NCI-H2081 (cell line): ENCODE measurements around the gene DENND4B.
A peak's percentile ranks its signal among the peaks of the same experiment; 100 is the strongest.
"Not testable (repeated sequence)": the region's sequence is repeated elsewhere in the genome, so short reads cannot be mapped to it uniquely, and the experiment has no call there.

Experiments
- DNase-seq, 2 experiments: peaks; one replicate each; lab custom pipeline; 2025; lab: John Stamatoyannopoulos, UW

Gene DENND4B

DNA sequence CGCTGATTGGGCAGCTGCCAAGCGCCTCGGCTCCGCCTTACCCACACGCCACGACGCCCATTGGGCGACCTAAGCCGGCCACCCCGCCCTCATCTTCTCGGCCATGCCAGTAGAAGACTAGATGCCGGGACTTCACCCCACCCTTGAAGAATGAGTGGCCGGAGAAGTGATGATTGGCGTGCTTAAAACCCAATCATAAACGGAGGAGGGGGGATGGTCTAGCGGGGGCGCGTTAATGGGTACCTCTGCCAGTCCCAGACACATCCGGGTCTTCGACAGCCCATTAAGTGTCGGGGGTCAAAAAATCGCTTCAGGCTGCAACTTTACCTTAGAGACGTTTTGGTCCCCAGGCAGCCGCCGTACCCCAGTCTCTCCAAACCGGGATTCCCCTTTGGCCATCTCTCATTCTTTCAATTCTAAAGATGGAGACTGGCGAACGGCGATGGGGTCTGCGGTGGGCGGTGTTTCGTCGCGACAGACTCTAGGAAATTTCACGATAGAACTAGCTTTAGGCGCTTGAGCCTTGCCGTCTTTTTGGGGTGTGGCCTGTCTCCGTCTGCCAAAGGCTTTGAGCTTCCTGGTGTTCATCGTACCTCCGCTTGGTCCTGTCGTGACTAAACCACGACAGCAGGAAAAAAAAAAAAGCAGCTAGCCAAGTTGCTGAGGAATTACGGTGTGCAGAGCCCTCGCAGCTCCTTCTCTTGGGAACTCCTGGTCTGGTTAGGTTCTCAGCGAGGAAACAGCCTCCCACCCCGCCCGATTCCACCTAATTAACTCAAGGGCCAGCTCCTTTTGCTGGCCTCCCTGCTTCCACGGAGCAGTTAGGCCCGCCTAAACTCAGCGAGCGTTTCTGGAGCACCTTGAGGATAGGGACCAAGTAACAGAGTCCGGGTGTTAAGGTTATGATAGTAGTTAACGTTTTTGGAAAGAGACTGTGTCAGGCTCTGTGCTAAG is 23.3 kb downstream of the DENND4B start, which contains the start of gene GATAD2B:
TSS of gene GATAD2B (minus strand) at position 1 of the 954 bp plus-strand sequence. CDS start 94,625 bp downstream, outside the sequence.
- DNase-seq: peak; percentile 100

DNA sequence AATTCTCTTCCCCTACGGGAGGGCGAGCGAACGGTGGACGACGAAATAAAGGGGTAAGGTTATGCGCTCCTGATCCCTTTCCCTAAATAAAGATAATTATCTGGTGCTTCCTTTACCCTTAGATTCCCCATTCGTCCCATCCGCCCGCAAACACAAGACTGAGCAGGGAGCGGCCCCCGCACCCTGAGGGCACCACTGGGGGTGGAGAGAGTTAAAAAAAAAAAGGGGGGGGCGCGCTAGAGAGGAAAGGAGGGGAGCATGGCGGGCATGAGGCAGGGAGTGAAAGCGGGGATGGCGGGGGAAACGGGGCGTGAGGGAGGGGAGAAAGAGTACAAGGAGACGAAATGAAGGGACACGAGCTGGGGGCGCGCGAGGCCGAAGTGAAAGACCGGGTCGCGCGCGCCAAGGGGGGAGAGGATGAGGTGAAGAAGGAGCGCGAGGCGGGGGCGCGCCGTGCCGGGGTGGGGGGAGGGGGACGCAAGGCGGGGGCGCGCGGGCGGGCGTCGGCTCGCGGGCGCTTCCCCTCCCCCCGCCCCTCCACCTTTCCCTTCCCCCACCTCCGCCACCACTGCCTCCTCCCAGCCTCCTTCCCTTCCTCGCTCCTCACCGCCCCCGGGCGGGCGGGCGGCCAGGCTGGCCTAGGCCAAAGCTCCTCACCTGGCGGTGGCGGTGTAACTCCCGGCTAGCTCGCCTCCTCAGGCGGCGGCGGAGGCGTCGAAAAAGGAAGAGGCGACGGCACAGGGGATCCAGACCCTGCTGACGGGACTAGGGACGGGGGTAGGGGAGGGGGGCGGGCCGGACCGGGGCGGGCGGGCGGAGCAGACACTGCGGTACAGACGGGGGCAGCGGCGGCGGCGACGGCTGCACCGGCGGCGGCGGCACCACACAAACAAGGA is 24.2 kb downstream of the DENND4B start:
- DNase-seq: peak; percentile 84

DNA sequence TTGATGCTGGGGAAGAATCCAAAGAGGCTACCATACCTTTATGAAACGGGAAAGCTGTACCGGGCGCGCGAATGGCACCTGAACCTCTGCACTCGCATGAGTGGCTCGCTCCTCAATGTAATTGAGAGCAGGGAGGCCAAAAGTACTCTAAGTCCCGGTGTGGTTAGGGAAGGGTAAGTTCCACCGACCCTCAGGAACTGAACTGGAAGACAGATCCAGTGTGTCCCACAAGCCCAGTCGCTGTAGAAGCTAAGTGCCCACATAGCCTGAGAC is 24.8 kb downstream of the DENND4B start:
- DNase-seq: peak in 1 of 2 experiments; percentile 62

DNA sequence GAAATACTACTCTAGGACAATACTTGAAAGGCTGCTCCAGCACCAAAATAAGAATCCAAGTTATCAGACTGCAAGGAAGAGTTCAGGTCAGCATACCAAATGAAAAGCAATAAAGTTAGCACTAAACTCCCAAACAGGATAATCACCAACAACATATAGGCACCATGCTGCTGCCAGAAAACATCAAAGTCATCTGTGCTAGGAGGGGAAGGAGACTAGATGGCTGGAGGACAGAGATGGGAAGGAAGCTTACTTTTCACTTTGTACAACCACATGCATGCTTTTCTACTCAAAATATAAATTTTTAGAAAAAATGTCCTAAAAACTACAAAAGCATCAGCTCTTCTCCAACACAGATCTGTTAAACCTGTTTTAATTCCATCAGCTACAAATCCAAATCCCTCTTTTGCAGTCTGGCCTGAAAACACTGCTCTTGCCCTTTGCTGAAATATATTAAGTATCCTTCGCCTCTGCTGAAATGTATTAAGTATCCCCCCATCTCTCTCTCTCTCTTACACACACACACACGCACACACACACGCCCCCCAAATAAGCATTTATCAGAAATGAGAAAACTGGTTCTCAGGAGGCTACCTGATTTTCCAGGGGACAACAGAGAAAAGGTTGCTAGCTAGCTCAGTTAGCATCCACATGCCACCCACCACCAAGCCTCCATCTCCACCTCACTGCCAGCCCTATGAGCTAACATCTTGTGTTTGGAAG is 25.3 kb downstream of the DENND4B start:
- no peak for DNase-seq

DNA sequence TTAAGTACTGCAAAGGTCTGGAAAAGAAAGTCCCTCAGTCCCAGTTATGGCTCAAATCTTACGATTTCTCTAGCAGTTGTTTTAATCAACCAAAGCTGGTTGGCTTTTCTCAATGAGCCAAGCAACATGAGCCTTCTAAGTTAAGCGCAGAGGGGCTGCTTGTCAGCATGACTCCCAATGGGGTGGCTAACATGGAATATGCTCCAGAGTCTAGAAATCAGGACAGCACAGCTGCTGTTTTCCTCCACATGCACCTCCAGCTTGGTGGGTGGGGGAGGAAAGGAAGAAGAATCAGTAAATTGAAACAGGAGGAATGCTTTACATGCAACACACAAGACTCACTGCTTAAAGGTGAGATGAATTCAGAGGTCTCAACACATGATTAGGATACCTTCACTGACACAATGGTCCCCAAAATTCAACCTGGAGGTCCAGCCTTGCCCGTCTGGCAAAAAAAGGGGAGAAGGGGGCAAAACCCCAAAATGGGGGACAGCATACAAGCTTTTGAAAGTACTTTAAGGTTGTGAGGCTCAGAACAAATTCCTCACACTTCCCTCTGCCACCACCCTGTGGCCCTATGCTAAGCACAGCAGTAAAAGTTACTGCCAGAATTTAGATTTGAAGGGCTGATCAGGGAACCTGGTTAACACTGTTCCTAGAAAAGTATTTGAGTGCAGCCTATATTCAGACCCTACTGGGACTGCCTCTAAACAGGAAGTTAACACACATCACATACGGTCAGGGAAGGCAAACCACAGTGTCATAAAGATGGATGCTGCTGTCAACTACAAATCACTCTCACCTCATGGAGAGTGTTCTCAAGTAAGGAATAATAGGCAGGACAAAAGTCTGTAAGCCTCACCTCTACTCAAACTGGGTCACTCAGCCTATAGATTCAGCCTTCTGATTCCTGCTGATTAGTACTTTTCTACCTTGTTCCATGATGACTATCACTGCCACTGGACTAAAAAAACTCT is 26.4 kb downstream of the DENND4B start:
- peak in 1 of 2 experiments; percentile 17 for DNase-seq

DNA sequence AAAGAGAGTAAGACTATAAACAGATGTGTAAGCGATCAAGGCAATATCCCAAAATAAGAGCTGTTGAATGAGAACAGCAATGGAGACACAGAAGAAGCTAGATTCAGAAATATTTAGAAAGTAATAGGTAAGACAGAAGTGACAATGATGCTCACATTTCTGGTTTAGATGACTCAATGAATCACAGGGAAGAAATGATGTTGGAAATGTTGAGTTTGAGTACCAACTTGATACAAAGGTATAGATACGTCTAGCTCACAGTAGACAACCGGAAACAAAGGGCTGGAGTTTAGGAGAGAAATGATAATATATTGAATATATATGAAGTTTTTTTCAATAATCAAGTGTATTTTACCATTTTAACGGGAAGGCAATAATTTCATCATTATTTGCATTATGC is 30.2 kb downstream of the DENND4B start:
- DNase-seq: no peak

DNA sequence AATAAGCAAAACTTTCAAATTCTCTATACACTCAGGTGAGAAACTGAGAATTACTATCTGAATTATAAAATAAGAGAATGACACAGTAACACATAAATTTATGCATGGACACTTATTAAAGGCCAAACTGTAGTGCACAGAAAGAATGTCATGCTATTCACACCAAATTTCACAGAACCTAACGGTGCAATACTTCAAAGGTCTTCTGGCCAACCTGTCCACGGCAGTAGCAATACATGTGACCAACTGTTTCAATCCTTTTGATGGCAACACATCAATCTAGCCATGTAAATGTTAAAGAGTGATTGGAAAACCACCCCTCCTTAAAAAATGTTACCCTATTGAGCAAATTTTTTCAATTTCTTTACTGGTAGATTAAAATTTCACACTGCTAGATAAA is 34.2 kb downstream of the DENND4B start:
- DNase-seq: no peak

DNA sequence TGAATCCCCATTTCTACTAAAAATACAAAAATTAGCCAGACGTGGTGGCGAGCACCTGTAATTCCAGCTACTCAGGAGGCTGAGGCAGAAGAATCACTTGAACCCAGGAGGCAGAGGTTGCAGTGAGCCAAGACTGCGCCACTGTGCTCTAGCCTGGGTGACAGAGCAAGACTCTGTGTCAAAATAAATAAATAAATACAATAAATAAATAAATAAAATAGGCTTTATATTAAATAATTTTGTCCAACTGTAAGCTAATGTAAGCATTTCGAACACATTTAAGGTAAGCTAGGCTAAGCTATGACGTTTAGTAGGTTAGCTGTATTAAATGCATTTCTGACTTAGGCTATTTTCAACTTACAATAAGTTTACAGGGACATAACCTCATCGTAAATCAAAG is 36.0 kb downstream of the DENND4B start:
- not testable (repeated sequence) for DNase-seq

DNA sequence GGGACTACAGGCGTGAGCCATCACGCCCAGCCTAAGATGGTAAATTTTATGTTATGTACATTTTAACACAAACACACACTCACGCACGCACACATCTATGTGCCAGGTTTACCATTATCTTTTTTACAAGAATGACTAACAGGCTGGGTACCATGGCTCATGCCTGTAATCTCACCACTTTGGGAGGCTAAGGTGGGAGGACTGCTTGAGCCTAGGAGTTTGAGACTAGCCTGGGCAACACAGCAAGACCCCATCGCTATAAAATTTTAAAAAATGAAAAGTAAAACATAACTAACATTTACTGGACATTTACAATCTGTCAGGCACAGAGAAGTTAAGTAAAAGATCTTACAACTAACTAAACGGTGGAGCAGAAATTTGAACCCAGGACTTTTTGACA is 38.4 kb downstream of the DENND4B start:
- DNase-seq: no peak

DNA sequence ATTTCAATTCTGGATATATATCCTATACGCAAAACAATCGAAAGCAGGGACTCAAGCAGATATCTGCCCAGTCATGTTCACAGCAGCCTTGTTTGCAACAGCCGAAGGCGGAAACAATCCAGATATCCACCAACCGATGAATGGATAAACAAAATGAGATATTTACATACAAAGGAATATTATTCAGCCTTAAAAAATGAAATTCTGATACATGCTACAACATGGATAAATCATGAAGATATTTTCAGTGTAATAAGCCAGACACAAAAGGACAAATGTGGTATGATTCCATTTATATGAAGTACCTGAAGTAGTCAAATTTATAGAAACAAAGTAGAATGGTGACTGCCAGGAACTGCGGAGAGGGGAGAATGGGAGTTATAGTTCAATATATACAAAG is 39.4 kb downstream of the DENND4B start:
- no peak for DNase-seq

DNA sequence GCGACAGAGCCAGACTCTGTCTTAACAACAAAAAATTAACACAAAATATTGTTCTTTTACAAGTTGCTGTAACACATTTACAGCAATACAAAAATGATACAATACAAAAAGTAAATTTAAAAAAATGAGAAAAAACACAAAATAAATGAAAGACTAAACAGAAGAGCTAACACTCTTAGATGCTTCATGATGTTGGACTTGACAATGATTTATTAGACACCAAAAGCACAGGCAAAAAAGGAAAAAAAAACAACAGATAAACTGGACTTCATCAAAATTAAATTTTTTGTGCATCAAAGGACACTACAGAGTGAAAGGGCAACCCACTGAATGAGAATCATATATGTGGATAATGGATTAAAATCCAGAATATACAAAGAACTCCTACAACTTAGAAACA is 40.1 kb downstream of the DENND4B start:
- no peak for DNase-seq

DNA sequence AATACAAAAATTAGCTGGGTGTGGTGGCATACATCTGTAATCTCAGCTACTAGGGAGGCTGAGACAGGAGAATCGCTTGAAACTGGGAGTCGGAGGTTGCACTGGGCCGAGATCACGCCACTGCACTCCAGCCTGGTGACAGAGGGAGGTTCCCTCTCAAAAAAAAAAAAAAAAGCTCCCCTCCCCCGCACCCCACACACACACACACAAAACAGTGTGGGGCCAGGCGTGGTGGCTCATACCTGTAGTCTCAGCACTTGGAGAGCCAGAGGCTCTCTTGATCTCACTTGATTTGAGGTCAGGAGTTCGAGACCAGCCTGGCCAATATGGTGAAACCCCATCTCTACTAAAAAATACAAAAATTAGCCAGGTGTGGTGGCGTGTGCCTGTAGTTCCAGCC is 40.6 kb downstream of the DENND4B start:
- DNase-seq: not testable (repeated sequence)

DNA sequence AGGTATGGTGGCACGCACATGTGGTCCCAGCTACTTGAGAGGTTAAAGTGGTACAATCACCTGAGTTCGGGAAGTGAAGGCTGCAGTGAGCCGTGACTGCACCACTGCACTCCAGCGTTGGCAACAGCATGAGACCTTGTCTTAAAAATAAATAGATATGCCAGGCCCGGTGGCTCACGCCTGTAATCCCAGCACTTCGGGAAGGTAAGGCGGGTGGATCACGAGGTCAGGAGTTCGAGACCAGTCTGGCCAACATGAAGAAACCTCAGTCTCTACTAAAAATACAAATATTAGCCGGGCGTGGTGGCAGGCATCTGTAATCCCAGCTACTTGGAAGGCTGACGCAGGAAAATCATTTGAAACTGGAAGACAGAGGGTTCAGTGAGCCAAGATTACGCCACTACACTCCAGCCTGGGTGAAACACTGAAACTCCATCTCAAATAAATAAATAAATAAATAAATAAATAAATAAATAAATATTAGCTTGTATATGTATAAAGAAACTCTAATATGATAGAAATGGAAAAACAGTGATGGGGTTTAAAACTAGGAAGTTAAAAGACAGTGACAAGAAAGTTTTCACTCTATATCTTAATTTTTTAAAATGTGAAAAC is 42.6 kb downstream of the DENND4B start:
- DNase-seq: no peak

DNA sequence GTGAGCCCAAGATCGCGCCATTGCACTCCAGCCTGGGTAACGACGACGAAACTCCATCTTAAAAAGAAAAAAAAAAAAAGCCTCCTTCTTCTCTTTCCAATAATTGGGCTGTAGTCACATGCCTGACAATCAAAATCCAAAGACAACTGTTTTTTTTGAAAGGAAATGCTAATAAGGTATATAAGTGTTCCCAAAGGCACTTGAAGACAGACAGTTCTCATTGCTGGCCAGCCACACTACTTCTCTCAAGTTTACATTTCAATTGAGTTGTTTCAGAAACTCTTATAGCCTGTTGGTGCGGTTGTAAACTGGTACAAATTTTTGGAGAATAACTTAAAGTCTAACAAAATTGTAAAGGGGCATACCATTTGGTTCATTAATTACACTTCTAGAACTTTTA is 47.0 kb downstream of the DENND4B start:
- DNase-seq: no peak

DNA sequence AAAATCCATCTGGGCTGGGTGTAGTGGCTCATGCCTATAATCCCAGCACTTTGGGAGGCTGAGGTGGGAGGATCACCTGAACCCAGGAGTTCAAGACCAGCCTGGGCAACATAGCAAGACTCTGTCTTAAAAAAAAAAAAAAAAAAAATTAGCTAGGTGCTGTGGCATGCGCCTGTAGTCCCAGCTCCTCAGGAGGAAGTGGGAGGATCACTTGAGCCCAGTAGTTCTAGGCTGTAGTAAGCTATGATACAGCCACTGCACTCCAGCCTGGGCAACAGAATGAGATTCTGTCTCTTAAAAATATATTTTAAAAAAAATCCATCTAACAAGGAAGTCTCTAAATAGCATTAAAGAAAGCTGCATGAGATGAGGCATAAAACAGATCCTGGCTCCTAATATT is 50.7 kb downstream of the DENND4B start:
- DNase-seq: not testable (repeated sequence)

DNA sequence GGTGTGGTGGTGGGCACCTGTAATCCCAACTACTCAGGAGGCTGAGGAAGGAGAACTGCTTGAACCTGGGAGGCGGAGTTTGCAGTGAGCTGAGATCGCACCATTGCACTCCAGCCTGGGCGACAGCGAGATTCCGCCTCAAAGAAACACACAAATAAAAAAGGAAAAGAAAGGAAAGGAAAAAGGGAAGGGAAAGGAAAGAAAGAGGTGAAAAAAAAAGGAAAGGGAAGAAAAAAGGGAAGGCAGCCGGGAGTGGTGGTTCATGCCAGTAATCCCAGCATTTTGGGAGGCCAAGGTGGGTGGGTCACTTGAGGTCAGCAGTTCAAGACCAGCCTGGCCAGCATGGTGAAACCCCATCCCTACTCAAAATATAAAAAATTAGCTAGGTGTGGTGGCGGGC is 55.5 kb downstream of the DENND4B start:
- DNase-seq: not testable (repeated sequence)

DNA sequence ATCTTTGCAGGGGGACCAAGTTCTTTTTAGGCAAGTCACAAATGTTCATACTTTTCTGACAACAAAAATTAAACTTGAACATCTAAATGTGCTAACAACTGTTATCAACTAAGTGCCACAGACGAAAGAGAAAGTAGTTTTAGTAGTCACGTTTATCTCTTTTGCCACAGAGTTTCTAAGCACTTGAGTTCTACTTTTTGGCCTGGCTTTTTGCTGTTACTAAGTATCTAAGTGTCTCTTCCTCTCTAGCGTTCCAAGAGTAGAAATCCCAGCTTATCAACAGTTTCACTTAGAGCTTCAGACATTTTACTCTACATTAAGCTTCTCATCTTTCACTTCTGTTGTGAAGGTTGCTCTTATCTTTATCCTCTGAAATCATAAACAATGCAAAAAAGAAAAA is 58.0 kb downstream of the DENND4B start:
- no peak for DNase-seq

DNA sequence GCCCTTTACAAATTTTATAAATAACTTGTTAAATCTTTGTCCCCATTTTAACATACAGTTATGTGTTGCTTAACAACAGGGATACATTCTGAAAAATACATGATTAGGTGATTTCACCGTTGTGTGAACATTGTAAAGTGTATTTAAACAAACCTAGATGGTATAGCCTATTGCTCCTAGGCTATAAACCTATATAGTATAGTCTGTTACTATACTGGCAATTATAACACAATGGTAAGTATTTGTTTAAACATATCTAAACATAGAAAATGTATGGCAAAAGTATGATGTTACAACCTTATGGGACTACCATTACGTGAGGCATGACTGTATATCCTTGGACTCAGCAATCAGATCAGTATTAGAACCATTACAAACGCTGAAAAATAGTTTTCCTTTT is 60.4 kb downstream of the DENND4B start:
- no peak for DNase-seq

DNA sequence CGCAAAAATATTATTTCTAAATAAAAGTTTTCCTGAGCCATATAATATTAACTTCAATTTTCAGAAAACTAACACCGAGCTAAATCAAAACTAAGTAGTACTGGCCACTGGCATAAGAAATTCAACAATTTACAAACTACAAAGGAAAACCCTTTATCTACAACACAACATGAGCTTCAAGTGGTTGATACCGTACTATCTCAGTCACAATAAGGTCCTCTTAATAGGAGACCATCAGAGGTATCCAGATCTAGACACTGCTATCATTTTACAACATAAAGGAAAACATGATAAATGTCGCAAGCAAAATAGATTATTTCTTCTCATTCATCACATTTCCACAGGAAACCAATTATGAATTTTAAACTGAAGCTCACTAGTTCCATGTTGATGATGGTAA is 63.3 kb downstream of the DENND4B start:
- no peak for DNase-seq

DNA sequence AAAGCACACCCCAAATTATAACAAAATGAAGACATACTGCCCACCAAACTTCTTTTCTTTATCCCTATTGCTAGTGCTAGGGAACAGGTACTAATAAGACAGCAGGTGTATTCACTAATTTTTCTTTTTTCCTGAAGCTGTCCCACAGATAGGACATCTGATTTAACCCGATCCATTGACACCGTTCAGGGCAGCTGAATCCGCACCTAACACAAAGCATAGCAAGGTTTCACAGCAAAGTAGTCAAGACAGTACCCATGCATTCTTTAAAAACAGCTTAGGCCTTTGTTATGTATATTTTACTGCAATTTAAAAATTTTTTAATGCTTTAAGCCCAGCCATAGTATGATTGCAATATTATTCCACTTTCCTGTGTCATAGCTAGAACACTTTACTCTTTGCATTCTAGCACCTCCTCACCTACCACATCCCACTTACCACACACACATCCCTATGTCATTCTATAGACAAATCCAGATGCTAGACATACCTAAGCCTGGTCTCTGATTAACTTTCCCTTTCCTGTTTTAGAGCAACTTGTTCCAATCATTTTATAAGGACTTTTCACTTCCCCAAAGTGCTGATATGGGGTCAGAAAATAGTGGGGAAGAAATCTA is 64.1 kb downstream of the DENND4B start:
- no peak for DNase-seq
